ENCODE results near the gene DNASE1L3. TPM values are rescaled to one million over a fixed set of nuclear protein-coding genes. Genes with fewer than 3 reads are reported as not detected.

The DNASE1L3 gene
- total RNA-seq, 1 experiment from 2014 or later: 0.27 TPM

GRCh38 chr3:58198362-58198761 is 12.4 kb downstream of the DNASE1L3 start:
- TF ChIP-seq CTCF (IDR thresholded peaks at IDR 0.05; ENCODE audit: insufficient read depth in 1 of 2, low read depth in 1 of 2, low read length in 1 of 2, severe bottlenecking in 1 of 2, unreplicated experiment in 1 of 2): no peak
- Histone ChIP-seq H3K9me3 (peaks cover 9% of the 10 kb centered on the region), H3K4me3 (ENCODE audit: low read depth, low read length) (no peak overlapping the region), H3K4me1 (peaks cover 19% of the 10 kb centered on the region), H3K36me3 (ENCODE audit: control insufficient read depth, insufficient read depth, low read length) (no peaks in the 10 kb centered on the region), H3K27me3 (replicated peaks; ENCODE audit: control insufficient read depth, insufficient read depth, low read length) (no peaks in the 10 kb centered on the region)
- no peak for DNase-seq
- Mint-ChIP-seq H3K9me3 (ENCODE audit: unreplicated experiment) (no peaks in the 10 kb centered on the region), H3K27ac (ENCODE audit: unreplicated experiment) (no peak overlapping the region), H3K4me1 (ENCODE audit: low read depth, unreplicated experiment) (peaks cover 4% of the 10 kb centered on the region), H3K4me3 (ENCODE audit: unreplicated experiment) (no peak overlapping the region), H3K27me3 (ENCODE audit: insufficient read depth, unreplicated experiment) (no peaks in the 10 kb centered on the region), H3K36me3 (ENCODE audit: insufficient read depth, unreplicated experiment) (peaks cover 7% of the 10 kb centered on the region)
- ChIA-PET POLR2A (no interaction called here), CTCF (no interaction called here)
- intact Hi-C loops (cut with micrococcal nuclease; ENCODE audit: unreplicated experiment): no loop called here
- BruUV-seq (replicated peaks): no TSS peak

- DNase-seq: no peak
- no peak overlapping the region for H3K4me3 ChIP-seq (ENCODE audit: low read depth, low read length)
- POLR2A ChIA-PET: no interaction called here
- Mint-ChIP-seq H3K9me3 (ENCODE audit: unreplicated experiment) (no peaks in the 10 kb centered on the region), H3K27me3 (ENCODE audit: insufficient read depth, unreplicated experiment) (no peaks in the 10 kb centered on the region), H3K4me1 (ENCODE audit: low read depth, unreplicated experiment) (peaks cover 10% of the 10 kb centered on the region), H3K36me3 (ENCODE audit: insufficient read depth, unreplicated experiment) (no peaks in the 10 kb centered on the region), H3K27ac (ENCODE audit: unreplicated experiment) (no peak overlapping the region), H3K4me3 (ENCODE audit: unreplicated experiment) (no peak overlapping the region)
- no peak for TF ChIP-seq CTCF (IDR thresholded peaks at IDR 0.05; ENCODE audit: insufficient read depth in 1 of 2, low read depth in 1 of 2, low read length in 1 of 2, severe bottlenecking in 1 of 2, unreplicated experiment in 1 of 2)
- no TSS peak for BruUV-seq (replicated peaks)
- H3K36me3 ChIP-seq (ENCODE audit: control insufficient read depth, insufficient read depth, low read length): no peaks in the 10 kb centered on the region
- intact Hi-C loops (cut with micrococcal nuclease; ENCODE audit: unreplicated experiment): no loop called here
- peaks cover 9% of the 10 kb centered on the region for H3K9me3 ChIP-seq
- H3K4me1 ChIP-seq: peaks cover 24% of the 10 kb centered on the region
- no peaks in the 10 kb centered on the region for H3K27me3 ChIP-seq (replicated peaks; ENCODE audit: control insufficient read depth, insufficient read depth, low read length)
- CTCF ChIA-PET: no interaction called here
These were observed 13.2 kb downstream of the DNASE1L3 start for GRCh38 chr3:58197588-58197987.

GRCh38 chr3:58193682-58194407 is 16.9 kb downstream of the DNASE1L3 start:
- H3K4me3 Mint-ChIP-seq (ENCODE audit: unreplicated experiment): no peak overlapping the region
- TF ChIP-seq CTCF (IDR thresholded peaks at IDR 0.05; ENCODE audit: insufficient read depth in 1 of 2, low read depth in 1 of 2, low read length in 1 of 2, severe bottlenecking in 1 of 2, unreplicated experiment in 1 of 2): no peak
- no peaks in the 10 kb centered on the region for H3K9me3 Mint-ChIP-seq (ENCODE audit: unreplicated experiment)
- ChIA-PET CTCF (interaction anchor here (0.7 to 1.2 kb wide), 2 partner anchors 28 to 112 kb away, joined by 5 to 8 read pairs; partner anchors contain the start of genes HTD2 and RPP14), POLR2A (interaction anchor here (1.3 kb wide), 1 partner anchor 112 kb away, joined by 4 read pairs; the partner anchor contains the start of genes HTD2 and RPP14)
- H3K27ac Mint-ChIP-seq (ENCODE audit: unreplicated experiment): no peak overlapping the region
- no peaks in the 10 kb centered on the region for H3K27me3 Mint-ChIP-seq (ENCODE audit: insufficient read depth, unreplicated experiment)
- peaks cover 16% of the 10 kb centered on the region for H3K4me1 Mint-ChIP-seq (ENCODE audit: low read depth, unreplicated experiment)
- intact Hi-C loops (cut with micrococcal nuclease; ENCODE audit: unreplicated experiment): loop anchor here (1.0 kb wide), 1 partner anchor 23 kb away; no protein-coding TSS in a partner anchor
- no peaks in the 10 kb centered on the region for H3K9me3 ChIP-seq
- peaks cover 11% of the 10 kb centered on the region for H3K4me1 ChIP-seq
- no peak for DNase-seq
- H3K36me3 ChIP-seq (ENCODE audit: control insufficient read depth, insufficient read depth, low read length): no peaks in the 10 kb centered on the region
- no peaks in the 10 kb centered on the region for H3K36me3 Mint-ChIP-seq (ENCODE audit: insufficient read depth, unreplicated experiment)
- H3K27me3 ChIP-seq (replicated peaks; ENCODE audit: control insufficient read depth, insufficient read depth, low read length): no peaks in the 10 kb centered on the region
- no TSS peak for BruUV-seq (replicated peaks)
- H3K4me3 ChIP-seq (ENCODE audit: low read depth, low read length): no peak overlapping the region
